Measurements from ENCODE around the gene ASB4.

GRCh38 chr7:95493844-95494243 lies 8.1 kb downstream of the ASB4 start:
- TF ChIP-seq CTCF (IDR thresholded peaks at IDR 0.05): no peak
- TF ChIP-seq EP300 (IDR thresholded peaks at IDR 0.05): no peak
- TF ChIP-seq POLR2A (IDR thresholded peaks at IDR 0.05): no peak
- no peak for TF ChIP-seq POLR2AphosphoS5 (IDR thresholded peaks at IDR 0.05)

Data from gastroesophageal sphincter (tissue), 3 donors.